HEK293T (cell line): ENCODE results near the gene MAP2K4.

ENCODE experiments used
- BHLHE40 ChIP-seq: fragments of 450-650 bp; IDR thresholded peaks from 2 replicates; pipeline ENCODE4 v1.6.1; 2016; ENCODE audit warnings: mild to moderate bottlenecking, moderate library complexity, borderline replicate concordance
- ELF4 ChIP-seq: fragments of 450-650 bp; IDR thresholded peaks from 2 replicates; pipeline ENCODE4 v1.6.1; 2017; ENCODE audit warnings: antibody characterized with exemption
- FOXM1 ChIP-seq: fragments of 450-650 bp; IDR thresholded peaks from 2 replicates; pipeline ENCODE4 v1.6.1; 2017; ENCODE audit warnings: mild to moderate bottlenecking, borderline replicate concordance
- NFRKB ChIP-seq: fragments of 450-650 bp; IDR thresholded peaks from 2 replicates; pipeline ENCODE4 v1.6.1; 2016; ENCODE audit warnings: mild to moderate bottlenecking, moderate library complexity
- SP1 ChIP-seq: fragments of 450-650 bp; IDR thresholded peaks from 2 replicates; pipeline ENCODE4 v1.6.1; 2017
- TARDBP ChIP-seq: fragments of 450-650 bp; IDR thresholded peaks from 2 replicates; pipeline ENCODE4 v1.6.1; 2016

GRCh38 chr17:11980813-11981212 lies 39.9 kb upstream of the MAP2K4 start:
- TF ChIP-seq BHLHE40 (no peak), ELF4 (no peak), FOXM1 (no peak), TARDBP (no peak), SP1 (no peak), NFRKB (no peak)
